ENCODE data around the gene ISX.

ISX gene

GRCh38 chr22:35113341-35113740, 47.4 kb downstream of the ISX start:
- DNase-seq (ENCODE audit: low read depth) = no peak

GRCh38 chr22:35114131-35114980, 48.4 kb downstream of the ISX start:
- no peak for DNase-seq (ENCODE audit: low read depth)

DNA sequence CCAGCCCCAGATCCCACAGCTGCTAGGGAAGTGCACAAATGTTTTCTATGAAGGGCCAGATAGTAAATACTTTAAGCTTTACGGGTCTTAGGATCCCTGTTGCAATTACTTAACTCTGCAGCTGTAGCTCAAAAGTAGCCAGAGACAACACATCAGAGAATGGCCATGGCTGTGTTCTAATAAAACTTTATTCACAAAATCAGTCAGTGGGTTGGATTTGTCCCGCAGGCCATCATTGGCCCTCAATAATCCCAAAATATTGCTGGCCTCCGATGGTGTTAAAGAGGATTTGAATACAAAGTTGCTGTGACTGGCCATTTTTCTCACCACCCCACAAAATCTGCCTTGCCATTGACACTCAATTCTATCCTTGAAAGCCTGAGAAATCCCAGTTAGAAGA, 49.6 kb downstream of the ISX start:
- no peak for DNase-seq (ENCODE audit: low read depth)

DNA sequence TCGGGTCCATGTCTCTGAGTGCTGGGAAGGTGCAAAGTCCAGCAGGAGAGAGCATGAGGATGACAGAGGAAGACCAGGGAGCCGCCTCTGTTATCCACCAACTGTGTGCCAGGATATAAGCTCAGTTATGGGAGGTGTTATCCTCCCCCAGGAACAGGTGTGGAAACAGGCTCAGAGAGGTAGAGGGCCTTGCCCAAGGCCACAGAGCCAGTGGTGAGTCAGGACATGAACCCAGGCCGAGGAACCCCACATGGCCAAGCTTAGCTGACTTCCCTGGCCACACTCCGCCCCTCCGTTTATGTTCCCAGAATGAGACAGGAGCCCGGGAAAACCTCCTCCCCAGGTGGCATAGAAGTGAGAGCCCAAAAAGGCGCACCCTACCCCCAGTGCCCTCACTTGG, 50.3 kb downstream of the ISX start:
- no peak for DNase-seq (ENCODE audit: low read depth)

- no peak for DNase-seq (ENCODE audit: low read depth)
Observed at GRCh38 chr22:35116817-35117216, 50.9 kb downstream of the ISX start.

GRCh38 chr22:35119494-35119893, 53.5 kb downstream of the ISX start:
- no peak for DNase-seq (ENCODE audit: low read depth)

GRCh38 chr22:35124691-35125219, 58.8 kb downstream of the ISX start:
- DNase-seq (ENCODE audit: low read depth) = no peak

DNA sequence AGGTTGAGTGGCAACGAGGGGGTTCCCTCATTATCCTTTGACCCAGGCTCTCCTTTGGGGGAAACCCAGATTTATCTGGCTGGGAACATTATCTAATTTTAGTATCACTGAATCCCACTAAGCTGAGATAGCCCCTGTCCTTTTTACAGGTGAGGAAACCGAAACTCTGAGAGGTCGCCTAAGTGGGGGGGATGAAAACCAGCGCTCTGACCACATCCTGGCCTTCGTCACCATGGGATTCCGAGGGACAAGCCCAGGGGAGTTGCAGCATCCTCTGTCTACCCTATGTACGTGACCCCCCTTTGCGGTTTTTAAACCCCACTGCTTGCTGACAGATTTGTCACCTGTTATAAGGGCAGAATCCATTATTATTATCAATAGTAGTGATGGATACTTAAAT, 61.0 kb downstream of the ISX start:
- no peak for DNase-seq (ENCODE audit: low read depth)

DNA sequence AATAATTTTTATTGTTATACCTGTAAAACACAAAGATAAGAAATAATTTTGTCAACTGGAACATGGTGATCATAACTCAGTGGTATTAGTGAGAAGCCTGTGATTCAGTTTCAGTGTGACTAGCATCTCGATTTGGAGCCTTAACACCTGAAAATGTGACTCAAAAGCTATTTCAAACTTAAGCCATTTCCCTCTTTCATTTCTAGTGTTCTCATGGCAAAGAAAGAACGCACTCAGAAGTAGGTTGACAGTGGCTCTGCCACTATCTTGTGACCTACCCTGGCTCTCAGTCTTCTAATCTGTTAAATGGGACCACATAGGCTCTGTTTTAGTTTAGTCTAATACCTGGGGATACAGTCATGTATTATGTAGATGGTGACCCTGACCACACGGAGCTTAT, 62.7 kb downstream of the ISX start:
- no peak for DNase-seq (ENCODE audit: low read depth)

DNA sequence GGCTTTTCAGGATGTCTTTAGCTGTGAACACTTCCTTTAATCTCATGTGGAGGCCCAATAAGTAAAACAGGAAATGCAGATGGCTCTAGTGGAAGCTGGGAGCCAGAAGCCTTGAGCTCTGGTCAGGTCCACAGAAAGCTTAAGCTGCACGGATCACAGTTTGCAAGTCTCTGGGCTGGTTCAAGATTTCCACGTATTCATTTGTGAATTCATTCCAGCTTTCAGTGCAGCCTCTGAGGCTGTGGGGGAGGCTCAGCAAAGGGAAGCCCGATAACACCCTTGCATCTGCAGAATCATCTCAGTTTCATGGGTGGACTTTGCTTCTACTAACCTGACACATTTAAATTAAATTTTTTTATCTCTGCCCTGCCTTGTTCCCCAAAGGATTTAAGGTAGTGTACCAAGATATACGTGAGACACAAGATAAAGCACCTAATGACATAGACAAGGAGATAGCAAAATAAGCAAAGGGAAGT, 65.6 kb downstream of the ISX start:
- DNase-seq (ENCODE audit: low read depth) = no peak

GRCh38 chr22:35132568-35132967, 66.6 kb downstream of the ISX start:
- DNase-seq (ENCODE audit: low read depth) = no peak

GRCh38 chr22:35133702-35134380, 67.9 kb downstream of the ISX start:
- DNase-seq (ENCODE audit: low read depth) = no peak

GRCh38 chr22:35134637-35135036, 68.7 kb downstream of the ISX start:
- DNase-seq (ENCODE audit: low read depth) = no peak

- no peak for DNase-seq (ENCODE audit: low read depth)
Observed at GRCh38 chr22:35135165-35135564, 69.2 kb downstream of the ISX start.

Data from stimulated activated CD4-positive, alpha-beta T cell treated with anti-CD3 and anti-CD28 coated beads, Interleukin-2, amount 100 ng/mL, for 4 hours (primary cell).